ENCODE results near the gene CORO6. TPM values are rescaled to one million over a fixed set of nuclear protein-coding genes. Genes with fewer than 3 reads are reported as not detected.

Gene CORO6
- total RNA-seq, 1 experiment from 2014 or later: 2.8 TPM

DNA sequence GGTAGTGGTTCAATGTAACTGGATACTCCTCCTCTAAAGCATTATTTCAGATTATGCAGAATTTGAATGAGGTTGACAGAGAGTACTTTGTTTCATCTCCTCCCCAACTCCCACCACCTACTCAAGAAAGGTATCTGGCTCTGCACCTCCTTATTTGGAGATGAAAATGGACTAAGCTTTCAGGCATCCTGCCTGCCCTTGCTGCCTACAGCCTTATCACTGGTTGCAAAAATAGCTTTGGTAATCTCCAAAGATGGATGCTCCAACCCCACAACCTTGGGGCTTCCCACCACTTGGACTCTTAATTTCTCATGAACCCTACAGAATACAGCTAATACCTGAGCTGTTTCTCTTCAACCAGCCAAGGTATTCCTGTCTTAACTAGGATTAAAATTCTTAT lies 45.3 kb upstream of the CORO6 start:
- H3K36me3 Mint-ChIP-seq (ENCODE audit: insufficient read depth, unreplicated experiment): peaks cover 33% of the 10 kb centered on the region
- H3K27me3 Mint-ChIP-seq (ENCODE audit: insufficient read depth, unreplicated experiment): no peaks in the 10 kb centered on the region
- Histone ChIP-seq H3K4me1 (peaks cover 22% of the 10 kb centered on the region), H3K27me3 (replicated peaks; ENCODE audit: control insufficient read depth, insufficient read depth, low read length) (no peaks in the 10 kb centered on the region), H3K9me3 (no peaks in the 10 kb centered on the region), H3K36me3 (ENCODE audit: control insufficient read depth, insufficient read depth, low read length) (no peaks in the 10 kb centered on the region), H3K4me3 (ENCODE audit: low read depth, low read length) (no peak overlapping the region)
- TF ChIP-seq, protein P1, sequence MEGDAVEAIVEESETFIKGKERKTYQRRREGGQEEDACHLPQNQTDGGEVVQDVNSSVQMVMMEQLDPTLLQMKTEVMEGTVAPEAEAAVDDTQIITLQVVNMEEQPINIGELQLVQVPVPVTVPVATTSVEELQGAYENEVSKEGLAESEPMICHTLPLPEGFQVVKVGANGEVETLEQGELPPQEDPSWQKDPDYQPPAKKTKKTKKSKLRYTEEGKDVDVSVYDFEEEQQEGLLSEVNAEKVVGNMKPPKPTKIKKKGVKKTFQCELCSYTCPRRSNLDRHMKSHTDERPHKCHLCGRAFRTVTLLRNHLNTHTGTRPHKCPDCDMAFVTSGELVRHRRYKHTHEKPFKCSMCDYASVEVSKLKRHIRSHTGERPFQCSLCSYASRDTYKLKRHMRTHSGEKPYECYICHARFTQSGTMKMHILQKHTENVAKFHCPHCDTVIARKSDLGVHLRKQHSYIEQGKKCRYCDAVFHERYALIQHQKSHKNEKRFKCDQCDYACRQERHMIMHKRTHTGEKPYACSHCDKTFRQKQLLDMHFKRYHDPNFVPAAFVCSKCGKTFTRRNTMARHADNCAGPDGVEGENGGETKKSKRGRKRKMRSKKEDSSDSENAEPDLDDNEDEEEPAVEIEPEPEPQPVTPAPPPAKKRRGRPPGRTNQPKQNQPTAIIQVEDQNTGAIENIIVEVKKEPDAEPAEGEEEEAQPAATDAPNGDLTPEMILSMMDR (IDR thresholded peaks at IDR 0.05; ENCODE audit: insufficient read depth in 1 of 2, low read depth in 1 of 2, low read length in 1 of 2, severe bottlenecking in 1 of 2, unreplicated experiment in 1 of 2): no peak
- H3K4me3 Mint-ChIP-seq (ENCODE audit: unreplicated experiment): no peak overlapping the region
- CTCF ChIA-PET: interaction anchor here (0.6 kb wide), 1 partner anchor 110 kb away, joined by 3 read pairs; no protein-coding TSS in a partner anchor
- BruUV-seq (replicated peaks): no TSS peak
- H3K4me1 Mint-ChIP-seq (ENCODE audit: low read depth, unreplicated experiment): peaks cover 20% of the 10 kb centered on the region
- no peaks in the 10 kb centered on the region for H3K9me3 Mint-ChIP-seq (ENCODE audit: unreplicated experiment)
- H3K27ac Mint-ChIP-seq (ENCODE audit: unreplicated experiment): no peak overlapping the region
- POLR2A ChIA-PET: no interaction called here
- intact Hi-C loops (cut with micrococcal nuclease; ENCODE audit: unreplicated experiment): no loop called here
- DNase-seq: no peak

DNA sequence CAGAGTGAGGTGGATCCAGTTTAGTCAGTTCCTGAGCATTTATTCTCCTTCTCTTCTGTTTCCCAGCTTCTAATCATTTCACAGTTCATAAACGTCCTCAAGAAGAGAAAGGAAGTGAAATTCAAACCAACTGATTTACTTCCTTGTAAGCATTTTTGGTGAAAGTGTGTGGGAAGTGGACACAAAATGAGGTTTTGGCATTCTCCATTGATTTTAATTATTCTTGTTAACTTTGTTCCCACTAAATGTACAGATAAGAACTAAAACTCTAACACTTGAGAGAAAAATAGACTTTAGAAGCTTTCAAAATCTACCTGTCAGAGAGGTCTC lies 42.7 kb upstream of the CORO6 start:
- Mint-ChIP-seq H3K36me3 (ENCODE audit: insufficient read depth, unreplicated experiment) (peaks cover 33% of the 10 kb centered on the region), H3K4me3 (ENCODE audit: unreplicated experiment) (no peak overlapping the region), H3K27ac (ENCODE audit: unreplicated experiment) (no peak overlapping the region), H3K4me1 (ENCODE audit: low read depth, unreplicated experiment) (peaks cover 22% of the 10 kb centered on the region), H3K9me3 (ENCODE audit: unreplicated experiment) (peaks cover 7% of the 10 kb centered on the region), H3K27me3 (ENCODE audit: insufficient read depth, unreplicated experiment) (no peaks in the 10 kb centered on the region)
- no peak for DNase-seq
- ChIA-PET POLR2A (no interaction called here), CTCF (interaction anchor here (0.9 to 1.5 kb wide), 2 partner anchors 10 to 114 kb away, joined by 3 to 4 read pairs; no protein-coding TSS in a partner anchor)
- H3K4me3 ChIP-seq (ENCODE audit: low read depth, low read length): no peak overlapping the region
- H3K9me3 ChIP-seq: no peaks in the 10 kb centered on the region
- H3K4me1 ChIP-seq: peaks cover 23% of the 10 kb centered on the region
- H3K27me3 ChIP-seq (replicated peaks; ENCODE audit: control insufficient read depth, insufficient read depth, low read length): no peaks in the 10 kb centered on the region
- H3K36me3 ChIP-seq (ENCODE audit: control insufficient read depth, insufficient read depth, low read length): no peaks in the 10 kb centered on the region
- intact Hi-C loops (cut with micrococcal nuclease; ENCODE audit: unreplicated experiment): no loop called here
- TF ChIP-seq, protein P1 (IDR thresholded peaks at IDR 0.05; ENCODE audit: insufficient read depth in 1 of 2, low read depth in 1 of 2, low read length in 1 of 2, severe bottlenecking in 1 of 2, unreplicated experiment in 1 of 2): no peak
- no TSS peak for BruUV-seq (replicated peaks)

DNA sequence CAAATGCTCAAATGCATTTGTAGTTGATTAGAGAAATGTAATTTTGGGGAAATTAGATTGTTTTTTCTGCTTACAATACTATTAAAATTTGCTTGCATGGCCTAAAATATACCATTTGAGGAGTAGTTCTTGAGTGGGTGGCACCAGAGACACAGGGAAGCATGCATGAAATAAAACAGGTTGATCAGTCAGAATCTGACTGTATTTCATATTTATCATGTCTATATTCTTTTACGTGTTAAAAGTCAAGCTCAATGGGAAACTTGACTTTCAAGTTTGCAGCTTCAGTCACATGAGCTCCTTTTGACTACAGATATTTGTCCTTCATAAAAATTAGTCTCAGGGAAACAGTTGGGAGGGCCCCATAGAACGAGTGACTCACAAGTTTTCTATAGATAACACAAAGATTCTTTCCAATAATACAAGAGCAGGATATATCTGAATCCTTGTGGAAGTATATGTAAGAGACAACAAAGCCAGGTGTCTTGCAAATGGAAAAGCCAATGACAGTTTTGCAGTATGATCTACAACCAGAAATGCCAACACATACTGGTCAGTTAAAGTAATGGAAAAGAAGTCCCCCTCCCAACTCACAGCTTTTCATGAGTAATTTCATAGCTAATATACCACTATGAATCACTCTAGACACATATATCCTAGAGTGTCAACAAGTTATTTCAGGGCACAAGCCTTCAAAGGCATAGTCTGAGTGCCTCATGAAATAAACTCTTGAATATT lies 42.2 kb upstream of the CORO6 start:
- Mint-ChIP-seq H3K4me3 (ENCODE audit: unreplicated experiment) (no peak overlapping the region), H3K36me3 (ENCODE audit: insufficient read depth, unreplicated experiment) (peaks cover 29% of the 10 kb centered on the region), H3K27me3 (ENCODE audit: insufficient read depth, unreplicated experiment) (no peaks in the 10 kb centered on the region), H3K4me1 (ENCODE audit: low read depth, unreplicated experiment) (peaks cover 22% of the 10 kb centered on the region), H3K27ac (ENCODE audit: unreplicated experiment) (no peak overlapping the region), H3K9me3 (ENCODE audit: unreplicated experiment) (peaks cover 10% of the 10 kb centered on the region)
- Histone ChIP-seq H3K4me3 (ENCODE audit: low read depth, low read length) (no peak overlapping the region), H3K36me3 (ENCODE audit: control insufficient read depth, insufficient read depth, low read length) (no peaks in the 10 kb centered on the region; the same call in 1 of the 2 replicates), H3K9me3 (no peaks in the 10 kb centered on the region), H3K4me1 (peaks cover 23% of the 10 kb centered on the region), H3K27me3 (replicated peaks; ENCODE audit: control insufficient read depth, insufficient read depth, low read length) (no peaks in the 10 kb centered on the region)
- intact Hi-C loops (cut with micrococcal nuclease; ENCODE audit: unreplicated experiment): no loop called here
- DNase-seq: peak in 1 of 2 experiments; percentile 20
- BruUV-seq (replicated peaks): no TSS peak
- TF ChIP-seq, protein P1 (IDR thresholded peaks at IDR 0.05; ENCODE audit: insufficient read depth in 1 of 2, low read depth in 1 of 2, low read length in 1 of 2, severe bottlenecking in 1 of 2, unreplicated experiment in 1 of 2): no peak
- ChIA-PET POLR2A (no interaction called here), CTCF (interaction anchor here (0.6 to 1.5 kb wide), 3 partner anchors 10 to 114 kb away, joined by 3 to 12 read pairs (median 4); no protein-coding TSS in a partner anchor)

Data from Caco-2 (cell line).